GM12801 (cell line): Measurements from ENCODE around the gene STYXL1.

ENCODE experiments used
- CTCF ChIP-seq: IDR thresholded peaks from one replicate; pipeline ENCODE4 v1.5.1; 2011; ENCODE audit warnings: control low read depth; ENCODE audit not compliant: insufficient read length; ENCODE audit errors: extremely low read depth

STYXL1 gene

DNA sequence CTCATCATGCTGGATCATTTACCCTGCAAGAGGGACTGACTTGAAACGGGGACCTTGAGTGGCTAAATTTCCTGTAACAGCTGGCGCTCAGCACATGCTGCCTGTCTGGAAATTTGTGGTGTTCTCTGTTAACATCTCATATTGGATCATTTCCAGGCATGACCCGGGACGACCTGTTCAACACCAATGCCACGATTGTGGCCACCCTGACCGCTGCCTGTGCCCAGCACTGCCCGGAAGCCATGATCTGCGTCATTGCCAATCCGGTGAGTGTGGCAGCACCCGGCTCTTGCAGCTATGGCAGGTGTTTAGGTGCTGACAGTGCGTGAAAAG lies 10.0 kb upstream of the STYXL1 start:
- no peak for TF ChIP-seq CTCF

- TF ChIP-seq CTCF = no peak
These were observed 9.5 kb upstream of the STYXL1 start for GRCh38 chr7:76057103-76057812.

DNA sequence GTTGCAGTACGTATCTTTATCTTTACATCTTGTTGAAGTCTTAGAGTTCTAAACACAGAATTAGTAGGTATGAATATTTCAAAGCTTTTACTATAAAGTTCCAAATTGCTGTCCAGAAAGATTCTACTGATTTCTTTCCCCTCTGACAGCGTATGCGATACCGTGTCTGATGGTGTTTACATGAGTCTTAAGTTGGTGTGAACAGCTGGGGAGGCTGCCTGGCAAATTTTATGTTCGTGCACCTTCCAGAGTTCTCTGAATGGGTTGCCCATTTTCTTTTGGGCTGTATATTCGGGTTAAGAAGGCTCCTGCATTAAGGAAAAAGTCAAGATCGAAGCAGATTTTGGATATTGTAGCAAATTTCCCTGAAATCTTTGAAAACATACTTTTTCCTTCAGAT lies 8.4 kb upstream of the STYXL1 start:
- TF ChIP-seq CTCF = no peak

- no peak for TF ChIP-seq CTCF
These were observed 6.6 kb upstream of the STYXL1 start for GRCh38 chr7:76054123-76055120.

DNA sequence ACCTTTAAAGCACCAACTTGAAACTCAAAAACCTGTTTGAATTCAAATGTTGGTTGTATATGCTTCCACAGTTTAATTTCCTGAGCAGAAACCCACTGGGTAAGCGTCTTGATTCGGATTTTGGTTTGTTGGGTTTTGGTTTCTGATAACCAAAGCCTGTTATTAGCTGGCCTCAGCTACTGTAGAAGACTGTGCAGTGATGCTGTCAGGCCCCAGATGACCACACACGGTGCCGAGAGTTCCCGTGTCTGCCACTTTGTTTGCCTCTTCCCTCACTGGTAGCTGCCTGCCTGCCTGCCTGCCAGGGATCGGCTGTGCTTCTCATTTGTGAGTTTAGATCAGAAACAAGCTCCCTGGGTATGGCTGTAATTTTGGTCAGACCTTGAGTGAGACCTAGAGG lies 5.7 kb upstream of the STYXL1 start:
- TF ChIP-seq CTCF = no peak

DNA sequence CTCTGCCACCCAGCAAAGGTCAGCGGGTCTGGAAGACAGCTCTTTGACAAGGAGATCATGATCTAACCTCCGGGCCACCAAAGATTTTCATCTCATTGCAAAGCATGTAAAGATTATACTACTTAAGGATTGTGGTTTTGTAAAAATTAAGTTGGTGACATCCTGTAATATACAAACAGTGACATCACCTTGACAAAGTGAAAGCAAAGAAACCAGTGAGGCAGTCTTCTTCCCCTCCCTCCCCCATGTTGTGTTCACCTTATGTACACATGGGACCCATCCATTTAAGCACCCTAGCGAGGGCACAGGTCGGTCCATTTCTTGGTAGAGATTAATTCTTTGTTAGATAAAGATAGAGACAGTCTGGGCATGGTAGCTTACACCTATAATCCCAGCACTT lies 4.0 kb upstream of the STYXL1 start:
- TF ChIP-seq CTCF = no peak

DNA sequence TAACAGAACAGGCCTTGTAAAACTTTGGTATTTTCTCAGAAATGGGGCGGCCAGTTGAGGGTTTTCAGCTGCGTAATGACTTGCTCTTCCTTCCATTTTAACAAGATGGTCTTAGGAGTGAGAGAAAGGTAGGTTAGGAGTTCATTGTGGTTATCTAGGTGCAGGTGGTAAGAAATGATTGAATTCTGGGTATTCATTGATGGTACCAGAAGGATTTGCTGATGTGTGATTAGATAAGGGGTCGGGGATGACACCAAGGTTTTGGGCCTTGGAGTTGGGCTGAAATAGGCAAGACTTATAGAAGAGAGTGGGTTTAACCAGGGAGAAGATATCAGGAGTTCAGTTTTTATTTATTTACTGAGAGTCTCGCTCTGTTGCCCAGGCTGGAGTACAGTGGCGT lies 2.7 kb upstream of the STYXL1 start:
- TF ChIP-seq CTCF = no peak
